Stimulated activated naive CD8-positive, alpha-beta T cell treated with anti-CD3 and anti-CD28 coated beads, Interleukin-15, Interleukin-2, amounts not matched to agents 100 ng/mL and 50 ng/mL, for 24 hours (primary cell): Measurements from ENCODE around the gene ZBTB40.

Experiments used
- H3K27ac Mint-ChIP-seq: one replicate; pipeline ENCODE4 v1.8.0; 2021; ENCODE audit warnings: mild to moderate bottlenecking, mixed read lengths
- H3K27me3 Mint-ChIP-seq: one replicate; pipeline ENCODE4 v1.8.0; 2021; ENCODE audit warnings: mixed read lengths
- H3K36me3 Mint-ChIP-seq: one replicate; pipeline ENCODE4 v1.8.0; 2021; ENCODE audit warnings: low read depth, mixed read lengths
- H3K4me1 Mint-ChIP-seq: one replicate; pipeline ENCODE4 v1.8.0; 2021; ENCODE audit warnings: low read depth, mixed read lengths
- H3K4me3 Mint-ChIP-seq: one replicate; pipeline ENCODE4 v1.8.0; 2021; ENCODE audit warnings: mild to moderate bottlenecking, mixed read lengths
- H3K9me3 Mint-ChIP-seq: one replicate; pipeline ENCODE4 v1.8.0; 2021; ENCODE audit warnings: mixed read lengths

The ZBTB40 gene

DNA sequence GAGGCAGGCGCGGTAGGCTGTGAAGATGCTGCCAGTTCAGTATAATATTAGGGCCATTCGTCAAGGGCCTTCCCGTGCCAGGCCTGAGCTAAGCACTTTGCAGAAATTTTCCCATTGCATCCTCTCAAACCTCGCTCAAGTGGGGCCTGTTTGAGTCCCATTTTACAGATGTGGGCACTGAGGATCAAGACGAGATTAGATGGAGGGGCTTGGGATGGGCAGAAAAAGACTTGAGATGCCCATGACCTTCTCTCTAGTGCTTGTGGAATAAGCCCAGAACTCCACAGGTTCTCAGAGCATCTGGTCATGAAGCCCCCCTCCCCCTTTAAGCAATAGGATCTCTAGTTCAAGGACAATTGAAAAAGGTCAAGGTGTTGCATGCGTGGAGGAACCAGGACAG lies 121.6 kb downstream of the ZBTB40 start:
- Mint-ChIP-seq H3K4me1 (no peaks in the 10 kb centered on the region), H3K36me3 (no peaks in the 10 kb centered on the region), H3K27ac (no peak overlapping the region), H3K4me3 (no peak overlapping the region), H3K27me3 (peaks cover 7% of the 10 kb centered on the region), H3K9me3 (peaks cover 10% of the 10 kb centered on the region)

DNA sequence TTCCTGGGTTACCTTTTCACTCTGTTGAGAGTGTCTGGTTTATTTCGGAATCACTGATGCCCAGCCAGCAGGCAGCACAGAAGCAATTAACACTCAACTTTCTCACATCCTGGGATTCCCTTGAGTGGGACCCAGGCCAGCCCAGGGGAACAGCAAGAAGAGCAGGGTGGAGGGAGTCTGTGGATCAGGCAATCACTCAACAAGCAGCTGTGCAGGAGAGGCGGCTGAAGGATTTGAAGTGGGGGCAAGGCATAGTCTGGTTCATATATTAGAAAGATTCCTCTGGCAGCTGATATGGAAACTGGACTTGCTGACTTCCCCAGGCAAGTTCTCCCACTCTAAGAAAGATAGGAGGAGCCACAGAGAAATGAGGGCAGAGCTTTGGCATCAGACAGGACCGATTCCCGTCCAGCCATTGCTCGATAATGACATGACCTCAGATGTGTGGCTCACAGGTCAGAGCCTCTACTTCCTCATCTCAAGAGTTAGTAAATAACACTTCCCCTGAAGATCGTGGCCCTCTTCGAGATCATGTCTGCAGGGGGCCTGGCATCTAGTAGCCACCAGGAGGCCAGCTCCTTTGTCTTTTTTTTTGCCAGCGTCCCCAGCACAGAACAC lies 124.0 kb downstream of the ZBTB40 start:
- no peak overlapping the region for H3K4me3 Mint-ChIP-seq

GRCh38 chr1:22576150-22576544 lies 124.5 kb downstream of the ZBTB40 start:
- peaks cover 16% of the 10 kb centered on the region for H3K9me3 Mint-ChIP-seq
- no peaks in the 10 kb centered on the region for H3K36me3 Mint-ChIP-seq
- peaks cover 7% of the 10 kb centered on the region for H3K27me3 Mint-ChIP-seq
- no peaks in the 10 kb centered on the region for H3K4me1 Mint-ChIP-seq
- no peak overlapping the region for H3K4me3 Mint-ChIP-seq
- H3K27ac Mint-ChIP-seq: no peak overlapping the region

More for the DNA sequence above, 124.0 kb downstream of the ZBTB40 start:
- Mint-ChIP-seq H3K27me3 (peaks cover 7% of the 10 kb centered on the region), H3K36me3 (no peaks in the 10 kb centered on the region), H3K9me3 (peaks cover 16% of the 10 kb centered on the region), H3K27ac (no peak overlapping the region), H3K4me1 (no peaks in the 10 kb centered on the region)

DNA sequence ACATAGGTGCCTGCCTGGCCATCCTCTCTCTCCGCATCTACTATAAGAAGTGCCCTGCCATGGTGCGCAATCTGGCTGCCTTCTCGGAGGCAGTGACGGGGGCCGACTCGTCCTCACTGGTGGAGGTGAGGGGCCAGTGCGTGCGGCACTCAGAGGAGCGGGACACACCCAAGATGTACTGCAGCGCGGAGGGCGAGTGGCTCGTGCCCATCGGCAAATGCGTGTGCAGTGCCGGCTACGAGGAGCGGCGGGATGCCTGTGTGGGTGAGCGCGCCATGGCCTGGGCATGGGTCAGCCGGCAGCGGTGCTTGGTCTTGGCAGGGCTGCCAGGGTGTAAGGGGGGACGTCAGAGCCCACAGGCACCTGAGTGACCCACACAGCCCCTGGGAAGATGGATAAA lies 125.0 kb downstream of the ZBTB40 start:
- no peak overlapping the region for H3K4me3 Mint-ChIP-seq
- no peaks in the 10 kb centered on the region for H3K36me3 Mint-ChIP-seq
- peaks cover 16% of the 10 kb centered on the region for H3K9me3 Mint-ChIP-seq
- no peak overlapping the region for H3K27ac Mint-ChIP-seq
- peaks cover 7% of the 10 kb centered on the region for H3K27me3 Mint-ChIP-seq
- no peaks in the 10 kb centered on the region for H3K4me1 Mint-ChIP-seq

GRCh38 chr1:22578732-22579361 lies 127.2 kb downstream of the ZBTB40 start:
- H3K4me1 Mint-ChIP-seq: no peaks in the 10 kb centered on the region
- H3K36me3 Mint-ChIP-seq: no peaks in the 10 kb centered on the region
- peaks cover 16% of the 10 kb centered on the region for H3K9me3 Mint-ChIP-seq
- H3K27me3 Mint-ChIP-seq: no peaks in the 10 kb centered on the region
- H3K27ac Mint-ChIP-seq: no peak overlapping the region
- no peak overlapping the region for H3K4me3 Mint-ChIP-seq

DNA sequence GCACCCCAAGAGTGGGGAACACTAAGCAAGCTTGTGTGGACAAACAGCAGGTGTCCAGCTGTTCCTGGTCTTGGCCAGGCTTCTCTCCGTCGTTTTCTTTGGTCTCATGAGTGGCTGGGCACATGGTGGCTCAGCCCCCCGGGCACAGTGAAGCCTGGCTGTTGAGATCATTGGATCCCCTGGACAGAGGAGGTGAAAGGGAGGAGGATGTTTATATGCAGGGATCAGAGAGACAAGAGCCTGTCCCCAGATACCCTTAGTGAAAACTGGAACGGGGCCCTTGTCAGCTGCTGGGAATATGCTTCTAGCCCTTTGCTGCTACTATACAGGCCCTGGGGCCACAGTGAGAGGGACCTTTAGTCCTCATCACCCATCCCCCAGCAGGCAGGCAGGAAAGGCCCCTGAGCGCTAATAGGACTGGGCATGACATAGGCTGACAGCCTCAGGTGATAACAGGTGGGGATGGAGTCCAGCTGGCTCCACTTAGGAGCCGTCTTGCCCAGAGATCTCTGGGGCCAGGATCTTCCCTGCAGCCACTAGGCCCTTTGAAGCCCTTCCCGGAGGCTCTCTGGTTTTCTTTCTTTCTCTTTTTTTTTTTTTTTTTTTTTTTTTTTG lies 128.0 kb downstream of the ZBTB40 start:
- no peaks in the 10 kb centered on the region for H3K27me3 Mint-ChIP-seq
- H3K27ac Mint-ChIP-seq: no peak overlapping the region
- H3K9me3 Mint-ChIP-seq: peaks cover 16% of the 10 kb centered on the region
- H3K4me1 Mint-ChIP-seq: no peaks in the 10 kb centered on the region
- no peaks in the 10 kb centered on the region for H3K36me3 Mint-ChIP-seq
- no peak overlapping the region for H3K4me3 Mint-ChIP-seq
